Natural killer cell (primary cell): ENCODE measurements around the gene LDB2. TPM values are rescaled to one million over a fixed set of nuclear protein-coding genes. Genes with fewer than 3 reads are reported as not detected.

Source experiments
- ATAC-seq, 3 donors: fragments of 150-1000 bp in 2 of 3; fragments of 200-7000 bp in 1 of 3; cut with Tn5 transposase; 1 replicate in 1 of 3; 2 replicates in 2 of 3; pipeline ENCODE4 v1.10.0; 2021; ENCODE audit warnings: mild to moderate bottlenecking in 2 of 3, moderate library complexity in 2 of 3
- DNase-seq, 2 donors: peaks; one replicate each; pipeline versions ENCODE4 v3.0.0 to v3.0.0-alpha.2; 2013 to 2021; ENCODE audit warnings: mixed read lengths in 1 of 2
- H3K27ac ChIP-seq: one replicate; pipeline ENCODE4 v1.5.1; 2013; ENCODE audit warnings: mild to moderate bottlenecking, low read length
- H3K27me3 ChIP-seq: one replicate; pipeline ENCODE4 v1.6.1; 2013; ENCODE audit warnings: low read length; ENCODE audit not compliant: control insufficient read depth, insufficient read depth
- H3K36me3 ChIP-seq: one replicate; pipeline ENCODE4 v1.6.1; 2013; ENCODE audit warnings: low read length; ENCODE audit not compliant: control insufficient read depth, insufficient read depth
- H3K4me1 ChIP-seq: one replicate; pipeline ENCODE4 v1.6.1; 2013; ENCODE audit warnings: low read length; ENCODE audit not compliant: control insufficient read depth, insufficient read depth
- H3K4me3 ChIP-seq: one replicate; pipeline ENCODE4 v1.5.1; 2013; ENCODE audit warnings: low read length
- H3K9me3 ChIP-seq: one replicate; pipeline ENCODE4 v1.6.1; 2013; ENCODE audit warnings: low read length; ENCODE audit not compliant: control insufficient read depth, insufficient read depth
- H3K27ac Mint-ChIP-seq, 2 donors: one replicate each; pipeline ENCODE4 v1.8.0; 2022; ENCODE audit warnings: mild to moderate bottlenecking in 2 of 2, mixed read lengths in 2 of 2, moderate library complexity in 1 of 2
- H3K27me3 Mint-ChIP-seq, 2 donors: one replicate each; pipeline ENCODE4 v1.8.0; 2022; ENCODE audit warnings: low read depth in 2 of 2, mixed read lengths in 2 of 2
- H3K36me3 Mint-ChIP-seq: one replicate; pipeline ENCODE4 v1.8.0; 2022; ENCODE audit warnings: mixed read lengths
- H3K4me1 Mint-ChIP-seq, 2 donors: one replicate each; pipeline ENCODE4 v1.8.0; 2022; ENCODE audit warnings: mixed read lengths in 2 of 2
- H3K4me3 Mint-ChIP-seq: one replicate; pipeline ENCODE4 v1.8.0; 2022; ENCODE audit warnings: mild to moderate bottlenecking, moderate library complexity, mixed read lengths
- H3K9me3 Mint-ChIP-seq, 2 donors: one replicate each; pipeline ENCODE4 v1.8.0; 2022; ENCODE audit warnings: mixed read lengths in 2 of 2
- WGBS: methylation state at CpG from one replicate; pipeline ENCODE4 v1.1.7; 2013; ENCODE audit warnings: missing lambda C conversion rate; ENCODE audit not compliant: insufficient coverage; 5-methylcytosine and 5-hydroxymethylcytosine counted together
- intact Hi-C: fragments of 100-400 bp; cut with micrococcal nuclease; formaldehyde crosslinking; loops from one replicate; pipeline ENCODE4 v1.14.2; 2022
- total RNA-seq, 4 donors: library from RNA; stranded (reverse); fragments of 120-200 nt in 1 of 4; gene quantifications; one replicate each; pipeline versions ENCODE4 v1.2.3 to v1.2.4, GENCODE V29; 2013 to 2022
- TF ChIP-seq, protein P1 (sequence below): fragments of 200-600 bp; IDR thresholded peaks from one replicate; pipeline ENCODE4 v1.8.0; 2022; ENCODE audit warnings: antibody characterized with exemption

Gene LDB2
- total RNA-seq, 3 donors from 2014 or later (not counting 1 experiment from before 2014, with no cell fraction given) = 8.2 to 14.2 (median 13.6) TPM

DNA sequence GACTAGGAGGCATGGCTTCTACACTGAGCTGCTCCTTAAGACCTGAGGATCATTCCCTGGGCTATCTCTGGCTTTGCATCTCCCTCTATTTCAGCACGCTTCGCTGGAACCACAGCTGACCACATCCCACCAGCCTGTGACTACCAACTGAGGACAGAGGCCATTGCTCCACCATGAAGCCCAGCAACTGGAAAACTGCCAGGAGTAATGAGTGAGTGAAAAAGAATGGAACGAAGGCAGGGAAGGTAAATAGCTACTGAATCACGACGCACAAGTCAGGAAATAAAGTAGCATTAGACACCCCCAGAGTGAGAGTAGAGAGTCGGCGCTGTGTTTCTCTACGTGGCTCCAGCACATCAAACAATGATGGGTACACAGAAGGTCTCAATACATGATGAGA, 314.7 kb downstream of the LDB2 start:
- H3K36me3 ChIP-seq = no peaks in the 10 kb centered on the region
- peaks cover 5% of the 10 kb centered on the region in 2 donors for H3K4me1 Mint-ChIP-seq
- 89% methylated on average over 8 of the region's 8 CpGs for WGBS
- H3K36me3 Mint-ChIP-seq = no peaks in the 10 kb centered on the region
- H3K9me3 Mint-ChIP-seq = no peaks in the 10 kb centered on the region
- H3K9me3 ChIP-seq = no peaks in the 10 kb centered on the region
- H3K27ac ChIP-seq = no peak overlapping the region
- ATAC-seq = no peak
- intact Hi-C loops = no loop called here
- H3K4me3 ChIP-seq = no peak overlapping the region
- DNase-seq = no peak
- H3K27me3 ChIP-seq = no peaks in the 10 kb centered on the region
- TF ChIP-seq, protein P1, sequence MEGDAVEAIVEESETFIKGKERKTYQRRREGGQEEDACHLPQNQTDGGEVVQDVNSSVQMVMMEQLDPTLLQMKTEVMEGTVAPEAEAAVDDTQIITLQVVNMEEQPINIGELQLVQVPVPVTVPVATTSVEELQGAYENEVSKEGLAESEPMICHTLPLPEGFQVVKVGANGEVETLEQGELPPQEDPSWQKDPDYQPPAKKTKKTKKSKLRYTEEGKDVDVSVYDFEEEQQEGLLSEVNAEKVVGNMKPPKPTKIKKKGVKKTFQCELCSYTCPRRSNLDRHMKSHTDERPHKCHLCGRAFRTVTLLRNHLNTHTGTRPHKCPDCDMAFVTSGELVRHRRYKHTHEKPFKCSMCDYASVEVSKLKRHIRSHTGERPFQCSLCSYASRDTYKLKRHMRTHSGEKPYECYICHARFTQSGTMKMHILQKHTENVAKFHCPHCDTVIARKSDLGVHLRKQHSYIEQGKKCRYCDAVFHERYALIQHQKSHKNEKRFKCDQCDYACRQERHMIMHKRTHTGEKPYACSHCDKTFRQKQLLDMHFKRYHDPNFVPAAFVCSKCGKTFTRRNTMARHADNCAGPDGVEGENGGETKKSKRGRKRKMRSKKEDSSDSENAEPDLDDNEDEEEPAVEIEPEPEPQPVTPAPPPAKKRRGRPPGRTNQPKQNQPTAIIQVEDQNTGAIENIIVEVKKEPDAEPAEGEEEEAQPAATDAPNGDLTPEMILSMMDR = no peak
- no peak overlapping the region for H3K4me3 Mint-ChIP-seq
- H3K4me1 ChIP-seq = peaks cover 8% of the 10 kb centered on the region
- no peaks in the 10 kb centered on the region for H3K27me3 Mint-ChIP-seq
- no peak overlapping the region for H3K27ac Mint-ChIP-seq

DNA sequence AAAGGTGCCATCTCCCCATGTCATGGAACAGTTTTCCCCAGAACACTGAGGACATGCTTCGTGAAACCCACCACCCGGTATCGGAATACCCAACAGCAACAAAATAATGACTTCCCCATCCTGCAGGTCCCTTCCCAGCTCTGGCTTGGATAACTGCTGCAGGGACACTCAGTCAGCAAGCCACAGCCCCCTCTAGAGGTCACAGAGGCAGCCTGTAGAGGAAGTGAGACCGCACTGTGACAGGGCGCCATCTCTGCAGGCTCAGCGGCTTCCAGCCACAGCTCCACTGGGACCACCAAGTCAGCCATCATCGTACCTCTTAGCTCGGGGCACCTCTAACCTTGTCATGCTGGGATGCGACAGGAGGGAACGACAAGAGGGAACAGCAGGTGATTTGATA, 315.9 kb downstream of the LDB2 start:
- H3K4me1 Mint-ChIP-seq = peaks cover 5% of the 10 kb centered on the region in 2 donors
- H3K9me3 Mint-ChIP-seq = no peaks in the 10 kb centered on the region
- ATAC-seq (no peak), DNase-seq (no peak)
- Histone ChIP-seq H3K4me3 (no peak overlapping the region), H3K27ac (no peak overlapping the region), H3K4me1 (peaks cover 8% of the 10 kb centered on the region), H3K36me3 (no peaks in the 10 kb centered on the region), H3K9me3 (no peaks in the 10 kb centered on the region), H3K27me3 (no peaks in the 10 kb centered on the region)
- no peaks in the 10 kb centered on the region for H3K36me3 Mint-ChIP-seq
- 96% methylated on average over 10 of the region's 10 CpGs for WGBS
- intact Hi-C loops = no loop called here
- no peak overlapping the region for H3K4me3 Mint-ChIP-seq
- TF ChIP-seq, protein P1 = no peak
- H3K27me3 Mint-ChIP-seq = no peaks in the 10 kb centered on the region
- H3K27ac Mint-ChIP-seq = no peak overlapping the region

DNA sequence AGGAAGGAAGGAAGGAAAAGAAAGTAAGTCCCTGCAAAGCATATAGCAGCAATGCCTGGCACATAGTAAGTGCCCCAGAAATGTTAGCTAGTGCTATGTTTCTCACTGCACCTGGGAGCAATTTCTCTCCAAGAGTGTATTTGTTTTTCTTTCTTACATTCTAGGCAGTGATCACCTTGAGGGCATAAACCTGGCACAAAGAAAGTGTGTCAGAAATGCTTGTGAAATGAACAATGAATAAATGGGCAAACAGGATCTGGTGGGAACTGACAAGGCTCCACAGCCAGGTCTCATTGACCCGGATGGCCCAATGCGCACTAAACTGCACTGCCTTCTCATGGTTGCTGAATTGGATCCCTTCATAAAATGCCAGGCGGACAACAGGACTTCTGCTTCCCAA, 316.4 kb downstream of the LDB2 start:
- Histone ChIP-seq H3K4me3 (no peak overlapping the region), H3K4me1 (peaks cover 8% of the 10 kb centered on the region), H3K36me3 (no peaks in the 10 kb centered on the region), H3K27ac (no peak overlapping the region), H3K9me3 (no peaks in the 10 kb centered on the region), H3K27me3 (no peaks in the 10 kb centered on the region)
- ATAC-seq = no peak
- Mint-ChIP-seq H3K27ac (no peak overlapping the region), H3K27me3 (no peaks in the 10 kb centered on the region), H3K4me3 (no peak overlapping the region), H3K4me1 (peaks cover 5% of the 10 kb centered on the region in 2 donors), H3K36me3 (no peaks in the 10 kb centered on the region), H3K9me3 (no peaks in the 10 kb centered on the region)
- 94% methylated on average over 3 of the region's 3 CpGs for WGBS
- no peak for DNase-seq
- TF ChIP-seq, protein P1 = no peak
- intact Hi-C loops = no loop called here

DNA sequence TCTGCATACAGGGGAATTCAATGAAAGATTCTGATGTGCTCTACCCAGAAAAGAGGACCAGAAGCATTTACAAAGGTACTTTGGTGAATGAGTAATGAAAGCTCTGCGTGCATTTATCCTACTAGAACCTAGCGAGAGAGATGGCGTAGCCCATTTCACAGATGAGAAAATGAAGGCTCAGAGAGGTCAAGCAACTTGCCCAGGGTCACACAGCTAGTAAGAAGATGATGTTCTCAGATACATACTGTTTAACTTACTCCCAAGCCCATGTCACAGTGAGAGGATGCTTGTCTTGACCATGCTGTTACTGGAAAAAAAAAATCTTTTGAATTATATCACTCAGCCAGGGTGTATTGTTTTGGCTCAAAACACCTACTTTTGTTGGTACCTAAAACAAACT, 317.3 kb downstream of the LDB2 start:
- Histone ChIP-seq H3K27me3 (no peaks in the 10 kb centered on the region), H3K4me3 (no peak overlapping the region), H3K4me1 (peaks cover 8% of the 10 kb centered on the region), H3K36me3 (no peaks in the 10 kb centered on the region), H3K9me3 (no peaks in the 10 kb centered on the region), H3K27ac (no peak overlapping the region)
- Mint-ChIP-seq H3K27ac (no peak overlapping the region), H3K4me1 (peaks cover 5% of the 10 kb centered on the region in 2 donors), H3K9me3 (no peaks in the 10 kb centered on the region), H3K4me3 (no peak overlapping the region), H3K27me3 (no peaks in the 10 kb centered on the region), H3K36me3 (no peaks in the 10 kb centered on the region)
- intact Hi-C loops = no loop called here
- no peak for ATAC-seq
- TF ChIP-seq, protein P1 = no peak
- 98% methylated on average over 3 of the region's 3 CpGs for WGBS
- no peak for DNase-seq
